HG03432 (cell line): Measurements from ENCODE around the gene HBE1.
A peak's percentile ranks its signal among the peaks of the same experiment; 100 is the strongest.

Experiments used
- ATAC-seq: cut with Tn5 transposase; IDR thresholded peaks from one replicate; pipeline ENCODE4 v1.9.1; 2021; ENCODE audit warnings: mild to moderate bottlenecking, moderate library complexity; ENCODE audit not compliant: unreplicated experiment

The HBE1 gene

GRCh38 chr11:5235364-5236095 lies 34.2 kb downstream of the HBE1 start:
- ATAC-seq: no peak

- peak; percentile 89 for ATAC-seq
Measured at GRCh38 chr11:5234381-5234834, 35.3 kb downstream of the HBE1 start, which contains the start of gene HBD. HBD (minus strand) TSS chr11:5234483; CDS start chr11:5234433, 50 bp downstream.

DNA sequence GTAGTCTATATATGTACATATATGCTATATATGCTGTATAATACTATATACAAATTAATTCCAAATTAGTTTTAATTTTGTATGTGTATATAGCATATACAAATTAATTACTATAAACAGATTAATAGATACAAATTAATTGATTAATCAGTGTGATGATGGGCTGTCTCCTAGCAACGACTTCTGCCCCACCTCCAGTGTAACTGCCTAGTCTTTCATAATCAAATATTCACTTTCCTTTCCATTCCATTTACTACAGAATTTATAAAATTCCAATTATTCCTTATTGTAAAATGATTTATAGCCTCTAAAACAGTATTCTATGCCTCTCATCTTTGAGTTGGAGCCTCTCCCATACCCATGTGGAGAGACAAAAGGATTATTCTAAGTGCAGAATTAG lies 36.4 kb downstream of the HBE1 start:
- ATAC-seq: no peak

- ATAC-seq: no peak
Measured at GRCh38 chr11:5232821-5233220, 36.9 kb downstream of the HBE1 start.

GRCh38 chr11:5232176-5232575 lies 37.6 kb downstream of the HBE1 start:
- no peak for ATAC-seq

- ATAC-seq: no peak
Measured at GRCh38 chr11:5231111-5231510, 38.6 kb downstream of the HBE1 start.

DNA sequence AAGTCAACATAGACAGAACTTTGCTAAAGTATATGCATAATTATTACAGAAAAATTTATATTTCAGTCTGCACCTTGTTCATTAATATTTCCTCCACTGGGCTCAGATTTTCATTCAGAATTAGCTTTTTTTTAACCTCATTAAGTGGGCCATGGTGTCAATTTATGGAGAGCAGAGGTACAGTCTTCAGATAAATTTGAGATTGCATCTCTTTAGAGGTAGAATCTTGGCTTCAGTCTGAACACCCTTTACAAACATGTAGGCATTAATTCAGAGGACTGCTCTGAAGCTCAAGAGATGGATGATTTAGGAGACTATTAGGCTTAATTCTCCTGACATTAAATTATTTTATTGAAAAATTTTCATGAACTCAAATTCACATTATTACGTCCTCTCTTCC lies 39.5 kb downstream of the HBE1 start:
- no peak for ATAC-seq

DNA sequence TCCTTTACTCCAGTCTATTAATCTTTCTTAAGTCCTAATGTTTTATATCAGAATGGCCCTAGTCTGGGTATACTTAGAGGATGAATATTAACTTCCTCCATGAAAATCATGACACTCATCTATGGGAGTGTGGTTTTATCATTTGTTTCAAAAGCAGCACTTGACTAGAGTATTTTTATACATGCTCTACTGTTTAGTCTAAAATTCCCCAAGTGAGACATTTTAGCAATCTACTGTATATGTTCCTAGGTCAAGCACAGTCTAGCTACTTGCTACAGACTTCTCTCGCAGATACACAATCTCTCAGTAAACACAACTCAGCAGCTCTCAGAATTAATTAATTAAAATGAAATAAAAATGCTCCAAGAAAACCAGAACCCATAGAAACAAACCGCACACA lies 39.9 kb downstream of the HBE1 start:
- ATAC-seq: no peak

- ATAC-seq: no peak
Measured at GRCh38 chr11:5229356-5229755, 40.4 kb downstream of the HBE1 start.

DNA sequence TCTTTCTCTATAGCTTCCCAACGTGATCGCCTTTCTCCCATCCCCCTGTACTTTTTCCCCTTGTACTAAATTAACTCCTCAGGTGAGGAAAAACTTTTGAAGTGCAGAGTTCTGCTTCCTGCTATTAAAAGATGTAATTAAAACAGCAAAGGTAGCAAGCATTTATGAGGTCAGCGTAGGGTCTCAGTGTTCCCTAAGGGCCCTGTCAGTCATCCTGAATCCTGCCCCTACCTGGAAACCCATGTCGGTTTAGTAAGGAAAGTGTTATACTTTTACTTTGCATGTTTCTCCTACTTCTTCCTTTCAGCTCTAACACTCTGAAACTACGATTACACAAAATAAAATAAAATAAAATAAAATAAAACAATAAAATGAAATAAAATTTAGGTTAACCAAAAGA lies 41.6 kb downstream of the HBE1 start:
- no peak for ATAC-seq

DNA sequence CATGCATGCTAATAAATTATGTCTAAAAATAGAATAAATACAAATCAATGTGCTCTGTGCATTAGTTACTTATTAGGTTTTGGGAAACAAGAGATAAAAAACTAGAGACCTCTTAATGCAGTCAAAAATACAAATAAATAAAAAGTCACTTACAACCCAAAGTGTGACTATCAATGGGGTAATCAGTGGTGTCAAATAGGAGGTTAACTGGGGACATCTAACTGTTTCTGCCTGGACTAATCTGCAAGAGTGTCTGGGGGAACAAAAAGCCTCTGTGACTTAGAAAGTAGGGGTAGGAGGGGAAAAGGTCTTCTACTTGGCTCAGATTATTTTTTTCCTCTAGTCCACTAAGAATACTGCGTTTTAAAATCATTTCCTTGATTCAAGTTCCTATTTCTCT lies 42.1 kb downstream of the HBE1 start:
- no peak for ATAC-seq

- no peak for ATAC-seq
Measured at GRCh38 chr11:5226732-5227310, 42.9 kb downstream of the HBE1 start, which contains the start of gene HBB. HBB (minus strand) TSS chr11:5227071; CDS start chr11:5227021, 50 bp downstream.

DNA sequence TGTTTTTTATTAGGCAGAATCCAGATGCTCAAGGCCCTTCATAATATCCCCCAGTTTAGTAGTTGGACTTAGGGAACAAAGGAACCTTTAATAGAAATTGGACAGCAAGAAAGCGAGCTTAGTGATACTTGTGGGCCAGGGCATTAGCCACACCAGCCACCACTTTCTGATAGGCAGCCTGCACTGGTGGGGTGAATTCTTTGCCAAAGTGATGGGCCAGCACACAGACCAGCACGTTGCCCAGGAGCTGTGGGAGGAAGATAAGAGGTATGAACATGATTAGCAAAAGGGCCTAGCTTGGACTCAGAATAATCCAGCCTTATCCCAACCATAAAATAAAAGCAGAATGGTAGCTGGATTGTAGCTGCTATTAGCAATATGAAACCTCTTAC lies 44.3 kb downstream of the HBE1 start:
- ATAC-seq: no peak

- ATAC-seq: no peak
Measured at GRCh38 chr11:5224538-5225479, 44.9 kb downstream of the HBE1 start.

DNA sequence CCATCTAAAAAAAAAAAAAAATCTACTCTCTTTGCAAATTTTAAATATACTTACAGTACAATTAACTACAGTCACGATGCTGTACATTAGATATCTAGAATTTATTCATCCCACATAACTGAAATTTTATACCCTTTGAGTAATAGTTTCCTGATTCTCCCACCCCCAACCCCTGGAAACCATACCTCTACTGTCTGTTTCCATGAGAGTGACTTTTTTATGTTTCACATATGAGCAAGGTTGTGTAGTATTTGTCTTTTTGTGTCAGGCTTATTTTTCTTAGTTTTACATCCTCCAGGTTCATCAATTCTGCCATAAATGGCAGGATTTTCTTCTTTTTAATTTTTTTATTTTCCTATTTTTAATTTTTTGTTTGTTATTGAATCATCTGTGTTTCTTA lies 46.1 kb downstream of the HBE1 start:
- no peak for ATAC-seq

- no peak for ATAC-seq
Measured at GRCh38 chr11:5223146-5223545, 46.6 kb downstream of the HBE1 start.
